Measurements from ENCODE around the gene TBC1D22A.

TBC1D22A gene

GRCh38 chr22:46860562-46860961, 98.1 kb downstream of the TBC1D22A start:
- no peak for DNase-seq (ENCODE audit: low read depth)

- no peak for DNase-seq (ENCODE audit: low read depth)
These were observed 99.3 kb downstream of the TBC1D22A start for GRCh38 chr22:46861468-46862367.

DNA sequence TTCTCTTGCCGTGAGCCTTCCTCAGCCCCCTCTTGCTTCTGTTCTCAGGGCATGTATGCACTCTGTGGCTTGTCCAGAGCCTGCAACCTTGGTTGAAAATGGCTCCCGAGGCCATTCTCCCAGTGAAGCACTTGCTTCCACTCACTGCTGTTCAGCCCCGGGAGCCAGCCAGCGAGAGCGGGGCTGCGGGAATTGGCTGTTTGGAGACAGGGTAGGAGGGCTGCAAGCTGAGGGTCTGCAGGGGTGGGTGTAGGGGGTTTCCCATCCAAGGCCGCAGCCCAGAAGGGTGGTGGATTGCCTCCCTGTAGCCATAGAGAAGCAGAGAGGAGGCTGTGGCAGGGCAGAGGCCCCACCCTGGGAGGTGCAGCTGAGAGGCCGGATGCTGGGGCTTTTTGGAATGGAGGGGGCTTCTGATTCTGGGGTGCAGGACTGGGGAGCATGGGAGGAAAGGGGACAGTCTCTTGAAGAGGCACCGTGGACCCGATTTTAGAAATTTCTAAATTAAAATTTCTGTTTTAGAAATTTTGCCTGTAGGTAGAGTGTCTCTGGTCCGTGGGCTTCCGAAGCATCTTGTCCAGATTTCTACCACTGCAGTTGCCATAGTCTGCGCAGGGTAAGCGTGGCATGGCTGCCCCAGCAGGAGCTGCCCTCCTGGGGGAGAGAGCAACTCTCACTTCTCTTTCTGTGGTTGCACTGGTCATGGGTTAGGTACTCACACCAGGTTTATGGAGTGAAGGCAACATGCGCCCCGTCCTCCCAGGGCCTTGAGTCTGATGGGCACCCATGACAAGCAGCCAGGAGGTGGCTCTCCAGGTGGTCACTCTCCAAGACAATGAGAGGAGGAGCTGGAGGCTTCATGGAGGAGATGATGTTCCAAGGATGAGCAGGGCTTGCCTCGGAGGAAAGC, 100.2 kb downstream of the TBC1D22A start:
- no peak for DNase-seq (ENCODE audit: low read depth)

GRCh38 chr22:46863794-46864193, 101.3 kb downstream of the TBC1D22A start:
- DNase-seq (ENCODE audit: low read depth), result no peak

GRCh38 chr22:46864314-46865051, 102.0 kb downstream of the TBC1D22A start:
- no peak for DNase-seq (ENCODE audit: low read depth)

- no peak for DNase-seq (ENCODE audit: low read depth)
These were observed 102.6 kb downstream of the TBC1D22A start for GRCh38 chr22:46865052-46865434.

DNA sequence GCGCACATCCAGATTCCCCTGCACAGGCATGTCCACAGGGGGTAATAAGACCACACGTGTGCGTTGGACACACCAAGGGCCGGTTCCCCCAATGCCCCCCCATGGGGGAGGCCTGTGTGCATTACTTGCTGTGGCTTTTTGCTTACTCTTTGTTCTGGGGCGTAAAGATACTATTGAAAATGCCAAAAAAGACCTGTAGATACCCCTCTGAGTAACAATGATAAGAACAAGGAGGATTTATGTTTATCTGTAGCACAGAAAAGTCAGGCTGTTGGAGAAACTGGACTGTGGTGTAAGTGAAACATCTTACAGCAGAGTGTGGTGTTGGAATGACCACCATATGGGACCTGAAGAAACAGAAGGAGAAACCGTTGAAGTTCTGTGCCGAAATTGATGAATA, 103.2 kb downstream of the TBC1D22A start:
- DNase-seq (ENCODE audit: low read depth), result no peak

DNA sequence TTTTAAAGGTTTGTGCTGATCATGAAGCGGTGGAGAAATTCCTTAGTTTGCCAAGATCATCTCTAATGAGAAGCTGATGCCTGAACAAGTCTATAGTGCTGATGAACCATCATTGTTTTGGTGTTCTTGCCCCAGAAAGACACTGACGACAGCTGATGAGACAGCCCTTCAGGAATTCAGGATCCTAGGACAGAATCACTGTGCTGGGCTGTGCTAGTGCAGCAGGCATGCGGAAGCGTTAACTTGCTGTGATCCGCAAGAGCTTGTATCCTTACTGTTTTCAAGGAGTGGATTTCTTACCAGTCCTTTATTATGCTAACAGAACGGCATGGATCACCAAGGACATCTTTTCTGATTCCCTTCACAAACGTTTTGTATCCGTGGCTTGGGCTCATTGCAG, 104.1 kb downstream of the TBC1D22A start:
- DNase-seq (ENCODE audit: low read depth), result no peak

DNA sequence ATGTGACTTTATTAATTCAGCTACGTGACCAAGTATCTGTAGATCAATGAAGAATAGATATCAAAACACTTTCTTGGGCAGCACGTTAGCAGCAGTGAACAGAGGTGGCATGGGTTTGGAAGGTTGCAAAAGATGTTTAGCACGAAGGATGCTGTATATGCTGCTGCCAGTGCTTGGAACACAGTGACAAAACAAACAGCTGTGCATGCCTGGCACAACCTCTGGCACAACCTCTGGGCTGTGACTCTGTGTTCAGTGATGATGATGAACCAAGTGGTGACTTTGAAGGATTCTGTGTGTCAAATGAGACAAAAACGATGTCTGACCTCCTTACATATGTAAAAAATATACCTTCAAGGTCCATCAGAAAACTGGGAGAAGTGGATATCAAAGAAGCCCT, 104.7 kb downstream of the TBC1D22A start:
- DNase-seq (ENCODE audit: low read depth), result no peak

GRCh38 chr22:46869329-46869728, 106.9 kb downstream of the TBC1D22A start:
- no peak for DNase-seq (ENCODE audit: low read depth)

DNA sequence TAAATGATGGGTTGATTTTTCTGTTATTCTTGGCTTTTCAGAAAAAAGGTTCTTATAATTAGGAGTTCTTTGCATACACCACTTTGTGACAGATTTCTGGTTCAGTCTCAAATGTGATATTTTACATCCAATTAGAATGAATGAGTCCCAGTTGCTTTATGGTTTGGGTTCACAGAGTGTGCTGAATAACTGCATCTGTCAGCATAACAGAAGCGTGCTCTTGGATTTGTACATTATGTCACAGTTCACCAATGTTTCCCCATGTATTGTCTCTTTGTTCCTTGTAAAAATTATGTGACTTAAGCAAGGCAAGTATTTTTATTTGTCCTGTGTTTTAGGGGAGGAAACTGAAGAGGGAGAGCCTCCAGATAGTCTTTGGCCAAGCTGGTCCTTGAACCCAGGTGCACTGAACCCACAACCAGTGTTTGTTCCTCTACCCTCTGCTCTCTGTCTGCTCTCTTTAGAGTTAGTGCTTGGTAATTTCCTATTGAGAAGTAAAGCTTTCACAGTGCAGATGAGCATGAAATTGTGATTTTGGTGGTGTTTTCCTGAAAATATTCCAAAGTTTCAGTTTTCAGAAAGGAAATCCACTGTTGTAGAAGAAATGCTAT, 107.5 kb downstream of the TBC1D22A start:
- DNase-seq (ENCODE audit: low read depth), result no peak

DNA sequence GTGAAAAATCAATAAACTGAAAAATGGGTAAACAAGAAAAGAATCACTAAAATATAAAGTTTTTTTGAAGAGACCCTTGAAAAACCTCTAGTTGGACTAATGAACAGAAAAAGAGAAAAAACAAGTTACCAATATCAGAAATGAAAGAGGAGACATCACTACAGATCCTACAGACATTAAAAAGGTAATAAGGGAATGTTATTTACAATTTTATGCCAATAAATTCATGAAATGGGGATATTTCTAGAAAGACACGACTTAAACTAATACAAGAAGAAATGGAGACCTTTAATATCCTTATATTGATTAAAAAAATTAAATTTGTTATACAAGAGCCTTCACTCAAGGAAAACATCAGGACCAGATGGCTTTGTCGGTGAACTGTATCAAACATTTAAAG, 109.4 kb downstream of the TBC1D22A start:
- no peak for DNase-seq (ENCODE audit: low read depth)

- no peak for DNase-seq (ENCODE audit: low read depth)
These were observed 112.6 kb downstream of the TBC1D22A start for GRCh38 chr22:46875089-46875488.

DNA sequence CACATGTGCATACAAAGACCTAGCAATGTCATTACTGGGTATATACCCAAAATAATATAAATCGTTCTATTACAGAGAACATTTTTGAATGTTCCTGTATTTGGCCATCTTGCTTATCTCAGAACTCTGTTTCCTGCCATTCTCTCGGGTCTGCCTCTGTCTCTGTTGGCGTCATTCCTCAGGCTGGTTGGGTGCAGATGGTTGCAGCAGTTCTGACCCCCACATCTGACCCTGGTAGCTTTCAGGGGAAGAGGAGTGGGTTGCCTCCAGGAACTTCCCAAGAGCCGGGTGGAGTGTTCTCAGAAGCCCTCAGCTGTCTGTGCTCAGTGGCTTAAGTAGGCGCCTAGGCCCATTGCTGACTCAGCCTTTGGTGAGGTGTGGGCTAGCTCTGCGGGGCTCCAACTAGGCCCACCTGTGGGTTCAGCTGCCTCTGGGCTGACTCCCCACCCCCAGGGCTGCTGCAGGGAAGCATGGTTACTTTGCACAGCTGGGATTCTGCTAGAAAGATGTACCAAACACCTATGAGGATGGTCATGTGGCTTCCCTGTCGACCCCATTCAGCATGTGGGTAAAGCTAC, 114.0 kb downstream of the TBC1D22A start:
- DNase-seq (ENCODE audit: low read depth), result no peak

DNA sequence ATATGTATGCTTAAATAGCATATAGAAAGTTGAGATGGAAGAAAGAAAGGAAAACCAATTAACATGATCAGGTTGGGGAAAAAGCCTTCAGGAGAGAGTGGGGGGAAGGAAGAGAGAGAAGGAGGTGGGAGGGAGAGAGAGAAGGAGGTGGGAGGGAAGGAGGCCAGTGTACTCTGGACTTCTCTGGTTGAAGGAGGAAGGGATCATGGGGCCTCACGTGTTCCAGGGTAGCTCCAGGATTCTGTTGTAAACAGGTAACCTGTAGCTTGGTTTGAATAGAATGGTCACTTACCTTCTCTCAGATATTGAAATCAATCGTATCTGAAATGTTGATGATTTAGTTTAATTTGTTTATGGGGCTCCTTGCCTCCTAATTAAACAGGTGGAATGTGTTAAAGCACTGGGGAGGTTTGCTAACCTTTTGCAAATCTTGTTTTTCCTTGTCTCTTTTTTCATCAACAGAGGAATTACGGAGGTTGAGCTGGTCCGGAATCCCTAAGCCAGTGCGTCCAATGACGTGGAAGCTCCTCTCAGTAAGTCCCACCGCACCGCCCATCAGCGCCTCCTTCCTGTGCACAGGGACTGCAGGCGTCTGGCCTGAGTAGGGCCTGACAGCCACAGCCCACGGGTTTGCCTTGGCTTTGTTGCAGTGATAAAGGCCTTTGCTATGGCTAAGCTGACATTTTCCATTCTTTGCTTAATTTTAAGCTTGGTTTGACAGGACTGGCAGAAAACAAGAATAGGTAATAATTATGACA, 115.9 kb downstream of the TBC1D22A start:
- DNase-seq (ENCODE audit: low read depth), result no peak

GRCh38 chr22:46879083-46879482, 116.6 kb downstream of the TBC1D22A start:
- DNase-seq (ENCODE audit: low read depth), result no peak

GRCh38 chr22:46881373-46882118, 119.1 kb downstream of the TBC1D22A start:
- DNase-seq (ENCODE audit: low read depth), result no peak

- DNase-seq (ENCODE audit: low read depth), result no peak
These were observed 120.9 kb downstream of the TBC1D22A start for GRCh38 chr22:46883092-46883910.

GRCh38 chr22:46884365-46884764, 121.9 kb downstream of the TBC1D22A start:
- DNase-seq (ENCODE audit: low read depth), result no peak

All from activated T-cell treated with anti-CD3 and anti-CD28 coated beads for 1 hour (primary cell).